K562 (cell line): ENCODE results near the gene SAMM50. TPM values are rescaled to one million over a fixed set of nuclear protein-coding genes. Genes with fewer than 3 reads are reported as not detected.

ENCODE experiments used
- ATAC-seq: fragments of 200-7000 bp; cut with Tn5 transposase; 3 replicates; pipeline ENCODE4 v1.9.1; 2020; ENCODE audit warnings: moderate library complexity
- BruUV-seq: library from RNA; stranded (reverse); fragments of 400-500 nt; replicated peaks from 2 replicates; lab custom pipeline; 2021; lab: Mats Ljungman, UMichigan
- CTCF ChIA-PET: fragments of 300-600 bp; formaldehyde crosslinking; extraction: SDS; loops from one replicate; lab custom pipeline; 2021; ENCODE audit warnings: low intra/inter-chr PET ratio; lab: Yijun Ruan, JAX
- POLR2A ChIA-PET: fragments of 300-600, 350-650 bp; sonication (Branson Sonifier 250); formaldehyde crosslinking; extraction: SDS; loops from one replicate; lab custom pipeline; 2021; ENCODE audit warnings: antibody characterized with exemption, inconsistent platforms; lab: Yijun Ruan, JAX
- DNase-seq, 4 experiments: peaks; one replicate each; pipeline versions ENCODE4 v3.0.0 to v3.0.0-alpha.2; 2011 to 2018; ENCODE audit warnings: low spot score in 3 of 4, mixed read lengths in 3 of 4; ENCODE audit errors: extremely low read depth in 1 of 4
- FAIRE-seq: peaks from 2 replicates; lab custom pipeline; 2011; peaks lifted over from hg19 to GRCh38; lab: Jason Lieb, UNC
- H2AFZ ChIP-seq: 2 replicates; pipeline ENCODE4 v1.6.0; 2011; ENCODE audit warnings: low read depth, low read length, control low read depth, inconsistent platforms
- H3K27ac ChIP-seq: fragments of 200-600 bp; 3 replicates; pipeline ENCODE4 v1.8.0; 2011; ENCODE audit warnings: low read depth, mild to moderate bottlenecking, control low read depth, inconsistent platforms, low read length, moderate library complexity, mixed read lengths; ENCODE audit errors: extremely low read depth
- H3K27me3 ChIP-seq, 2 experiments: fragments of 300-600 bp in 1 of 2; 2 replicates in 1 of 2; 3 replicates in 1 of 2; pipeline versions ENCODE4 v1.6.0 to v1.8.0; 2011; ENCODE audit warnings: inconsistent platforms in 2 of 2, low read length in 2 of 2, mild to moderate bottlenecking in 1 of 2, mixed read lengths in 1 of 2, moderate library complexity in 1 of 2; ENCODE audit not compliant: control insufficient read depth in 2 of 2, insufficient read depth in 2 of 2
- H3K36me3 ChIP-seq: fragments of 300-600 bp; 3 replicates; pipeline ENCODE4 v1.8.0; 2011; ENCODE audit warnings: mild to moderate bottlenecking, low read length, inconsistent platforms; ENCODE audit not compliant: control insufficient read depth, insufficient read depth
- H3K4me1 ChIP-seq, 2 experiments: fragments of 200-600 bp in 1 of 2; replicated peaks in 1 of 2; 2 replicates in 1 of 2; 3 replicates in 1 of 2; pipeline versions ENCODE4 v1.5.1 to v1.8.0; 2011; ENCODE audit warnings: inconsistent platforms in 2 of 2, low read length in 2 of 2, mild to moderate bottlenecking in 1 of 2, mixed read lengths in 1 of 2, moderate library complexity in 1 of 2; ENCODE audit not compliant: control insufficient read depth in 2 of 2, insufficient read depth in 2 of 2
- H3K4me2 ChIP-seq: 2 replicates; pipeline ENCODE4 v1.6.1; 2011; ENCODE audit warnings: low read length, control low read depth, inconsistent platforms, mixed read lengths; ENCODE audit not compliant: insufficient read depth
- H3K4me3 ChIP-seq: fragments of 200-600 bp; sonication (generic), shearing (Covaris generic); 2 replicates; pipeline ENCODE4 v1.5.1; 2016; ENCODE audit warnings: control low read depth, inconsistent platforms
- H3K79me2 ChIP-seq: fragments of 200-600 bp; 3 replicates; pipeline ENCODE4 v1.8.0; 2011; ENCODE audit warnings: low read length, inconsistent platforms; ENCODE audit not compliant: control insufficient read depth, insufficient read depth
- H3K9ac ChIP-seq, 2 experiments: 2 replicates each; pipeline versions ENCODE4 v1.6.0 to v1.6.1; 2011; ENCODE audit warnings: low read depth in 2 of 2, low read length in 2 of 2, control low read depth in 1 of 2, inconsistent platforms in 1 of 2, mild to moderate bottlenecking in 1 of 2, mixed read lengths in 1 of 2; ENCODE audit not compliant: insufficient read depth in 1 of 2
- H3K9me1 ChIP-seq: one replicate; pipeline ENCODE4 v1.6.0; 2011; ENCODE audit warnings: inconsistent platforms, mild to moderate bottlenecking, low read length, moderate library complexity; ENCODE audit not compliant: control insufficient read depth, insufficient read depth
- H3K9me3 ChIP-seq: replicated peaks from 2 replicates; pipeline ENCODE4 v1.5.1; 2011; ENCODE audit warnings: low read depth, low read length, inconsistent platforms; ENCODE audit not compliant: control insufficient read depth, insufficient read depth
- H4K20me1 ChIP-seq: replicated peaks from 2 replicates; pipeline ENCODE4 v1.6.1; 2011; ENCODE audit warnings: low read length, inconsistent platforms, mixed read lengths; ENCODE audit not compliant: control insufficient read depth, insufficient read depth
- BACH1 ChIP-seq: fragments of 200-800 bp; sonication (Bioruptor generic); IDR thresholded peaks from 2 replicates; pipeline ENCODE4 v1.6.1; 2016; ENCODE audit warnings: missing genetic modification characterization, missing compliant biosample characterization
- ELF1 ChIP-seq: fragments of 200-800 bp; sonication (Bioruptor generic); IDR thresholded peaks from 2 replicates; pipeline ENCODE4 v1.6.1; 2016; ENCODE audit warnings: missing genetic modification characterization, missing compliant biosample characterization
- ELF2 ChIP-seq: fragments of 250-450 bp; sonication (Bioruptor Pico); IDR thresholded peaks from 2 replicates; pipeline ENCODE4 v1.5.0; 2021; ENCODE audit warnings: mild to moderate bottlenecking
- MXI1 ChIP-seq: IDR thresholded peaks from 2 replicates; pipeline ENCODE4 v1.6.1; 2011; ENCODE audit warnings: low read depth, mild to moderate bottlenecking, improper control_type of control experiment, low read length
- MYBL2 ChIP-seq, 2 experiments: fragments of 450-650 bp in 1 of 2; sonication (generic) in 1 of 2; formaldehyde crosslinking in 1 of 2; IDR thresholded peaks; 2 replicates each; pipeline versions ENCODE4 v1.6.1 to v1.8.1; 2017 to 2022; ENCODE audit warnings: borderline replicate concordance in 1 of 2, inconsistent platforms in 1 of 2, low read depth in 1 of 2, mild to moderate bottlenecking in 1 of 2, missing genetic modification reagents in 1 of 2, moderate library complexity in 1 of 2
- NFIX ChIP-seq: fragments of 250-450 bp; sonication (Bioruptor Pico); IDR thresholded peaks from 2 replicates; pipeline ENCODE4 v1.4.0; 2020; ENCODE audit warnings: low read depth, mild to moderate bottlenecking, moderate library complexity
- POLR2A ChIP-seq: fragments of 450-650 bp; conservative IDR thresholded peaks from 2 replicates; pipeline ENCODE4 v1.6.1; 2016
- RBM15 ChIP-seq: fragments of 200-400 bp; formaldehyde crosslinking; IDR thresholded peaks from 2 replicates; pipeline ENCODE4 v1.6.1; 2018; ENCODE audit warnings: mild to moderate bottlenecking, low read length, moderate library complexity; ENCODE audit not compliant: insufficient read depth
- RCOR1 ChIP-seq, 2 experiments: IDR thresholded peaks; 2 replicates each; pipeline ENCODE4 v1.6.1; 2012; ENCODE audit warnings: low read depth in 2 of 2, low read length in 2 of 2, borderline replicate concordance in 1 of 2, improper control_type of control experiment in 1 of 2
- SMAD3 ChIP-seq: fragments of 450-650 bp; formaldehyde crosslinking; conservative IDR thresholded peaks from 2 replicates; pipeline ENCODE4 v1.4.0; 2020; ENCODE audit warnings: mild to moderate bottlenecking
- ZFP91 ChIP-seq: sonication (generic); formaldehyde crosslinking; IDR thresholded peaks from 2 replicates; pipeline ENCODE4 v1.8.0; 2022; ENCODE audit warnings: mild to moderate bottlenecking, missing genetic modification reagents
- ZNF12 ChIP-seq: sonication (generic); formaldehyde crosslinking; IDR thresholded peaks from 2 replicates; pipeline ENCODE4 v1.4.0; 2020; ENCODE audit warnings: mild to moderate bottlenecking, missing genetic modification reagents
- WGBS: fragments of 100-300 bp; shearing (Covaris generic); methylation state at CpG from one replicate; pipeline ENCODE4 v1.1.6; 2016; ENCODE audit warnings: low coverage, mixed read lengths; ENCODE audit not compliant: insufficient coverage; ENCODE audit errors: missing lambda C conversion rate; 5-methylcytosine and 5-hydroxymethylcytosine counted together
- in situ Hi-C: fragments of 300-500 bp; cut with MboI; formaldehyde crosslinking; loops from 4 replicates; pipeline ENCODE4 v1.15.0; 2018; ENCODE audit warnings: inconsistent platforms, mixed read lengths
- intact Hi-C: fragments of 100-400 bp; cut with micrococcal nuclease; formaldehyde crosslinking; loops from 2 replicates; pipeline ENCODE4 v1.14.2; 2022
- polyA plus RNA-seq, 8 experiments: library from polyadenylated mRNA; depleted of rRNA in 4 of 8; stranded (reverse) in 5 of 8; unstranded in 3 of 8; fragments of >200 nt; fragmentation: Nextera tagmentation in 2 of 8; fragmentation: Illumina TruSeq in 1 of 8; extraction: Ambion mirVana in 2 of 8; extraction: Trizol in 1 of 8; gene quantifications; 2 replicates each; pipeline versions ENCODE4 v1.2.1 to v1.2.3, GENCODE V29; 2011 to 2014; ENCODE audit warnings: inconsistent platforms in 1 of 8, missing spikeins in 1 of 8
- total RNA-seq, 7 experiments: library from RNA; depleted of rRNA in 6 of 7; stranded (reverse); fragments of >200 nt in 6 of 7; fragmentation: Illumina TruSeq in 2 of 7; extraction: Trizol in 2 of 7; gene quantifications; 2 replicates each; pipeline versions ENCODE4 v1.2.1 to v1.2.3, GENCODE V29; 2011 to 2021; ENCODE audit warnings: low replicate concordance in 1 of 7
- TF ChIP-seq, protein P1 (sequence below), 3 experiments: fragments of 200-800 bp in 1 of 3; sonication (Bioruptor generic) in 1 of 3; sonication (generic) in 1 of 3; formaldehyde crosslinking in 1 of 3; IDR thresholded peaks; 2 replicates each; pipeline versions ENCODE4 v1.6.1 to v1.8.0; 2016 to 2022; ENCODE audit warnings: mild to moderate bottlenecking in 2 of 3, missing compliant biosample characterization in 2 of 3, missing genetic modification characterization in 2 of 3, missing genetic modification reagents in 1 of 3
- TF ChIP-seq, protein P2 (sequence below): fragments of 250-450 bp; sonication (Bioruptor Pico); IDR thresholded peaks from 2 replicates; pipeline ENCODE4 v1.6.1; 2021; ENCODE audit warnings: mild to moderate bottlenecking

The SAMM50 gene
- total and polyA plus RNA-seq, 9 of the 15 experiments (the other 6 are each of a cell fraction or from before 2014, with no cell fraction given): 14.6 to 49.3 (median 38.1) TPM

GRCh38 chr22:44001521-44001920 is 46.3 kb downstream of the SAMM50 start (continued):
- TF ChIP-seq, protein P1, sequence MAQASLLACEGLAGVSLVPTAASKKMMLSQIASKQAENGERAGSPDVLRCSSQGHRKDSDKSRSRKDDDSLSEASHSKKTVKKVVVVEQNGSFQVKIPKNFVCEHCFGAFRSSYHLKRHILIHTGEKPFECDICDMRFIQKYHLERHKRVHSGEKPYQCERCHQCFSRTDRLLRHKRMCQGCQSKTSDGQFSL (CRISPR knock-in tag; IDR thresholded peaks at IDR 0.05): no peak
- TF ChIP-seq, protein P1 (tag; IDR thresholded peaks at IDR 0.05): no peak
- no peak for TF ChIP-seq ZNF12 (CRISPR knock-in tag)
- TF ChIP-seq, all 486 proteins: peak for 0

GRCh38 chr22:44002324-44002723 is 47.1 kb downstream of the SAMM50 start:
- DNase-seq: no peak
- Histone ChIP-seq H4K20me1 (no peaks in the 10 kb centered on the region), H3K27ac (no peak overlapping the region), H3K9me1 (no peaks in the 10 kb centered on the region), H3K27me3 (no peaks in the 10 kb centered on the region), H3K4me3 (no peak overlapping the region), H3K9me3 (no peaks in the 10 kb centered on the region), H3K36me3 (peaks cover 12% of the 10 kb centered on the region; the same call in 1 of the 3 replicates), H3K4me2 (no peak overlapping the region), H3K4me1 (peaks cover 7% of the 10 kb centered on the region in 2 experiments; a peak in 4 of 5 replicates), H3K79me2 (no peaks in the 10 kb centered on the region), H2AFZ (no peak overlapping the region), H3K9ac (no peak overlapping the region)
- POLR2A ChIA-PET: interaction anchor here (0.6 to 0.9 kb wide), 4 partner anchors 9 to 722 kb away, joined by 3 to 4 read pairs (median 4); no protein-coding TSS in a partner anchor
- ATAC-seq: no peak
- TF ChIP-seq ELF2 (CRISPR knock-in tag) (no peak), BACH1 (tag) (no peak), RBM15 (no peak), MXI1 (no peak), MYBL2 (IDR thresholded peaks at IDR 0.05; ENCODE audit: low read depth) (no peak), MYBL2 (CRISPR knock-in tag; IDR thresholded peaks at IDR 0.05; ENCODE audit: borderline replicate concordance) (no peak), POLR2A (no peak), RCOR1 (IDR thresholded peaks at IDR 0.05; ENCODE audit: borderline replicate concordance in 1 of 2, low read depth in 2 of 2, low read length in 2 of 2) (no peak), SMAD3 (CRISPR knock-in tag) (no peak), NFIX (CRISPR knock-in tag) (no peak), ZFP91 (CRISPR knock-in tag) (no peak), ELF1 (tag) (no peak)
- TF ChIP-seq, protein P2, sequence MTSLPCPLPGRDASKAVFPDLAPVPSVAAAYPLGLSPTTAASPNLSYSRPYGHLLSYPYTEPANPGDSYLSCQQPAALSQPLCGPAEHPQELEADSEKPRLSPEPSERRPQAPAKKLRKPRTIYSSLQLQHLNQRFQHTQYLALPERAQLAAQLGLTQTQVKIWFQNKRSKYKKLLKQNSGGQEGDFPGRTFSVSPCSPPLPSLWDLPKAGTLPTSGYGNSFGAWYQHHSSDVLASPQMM (CRISPR knock-in tag): no peak
- in situ Hi-C loops: loop anchor here (10.0 kb wide), 1 partner anchor 622 kb away; no protein-coding TSS in a partner anchor
- 81% methylated on average over 7 of the region's 11 CpGs for WGBS
- no TSS peak for BruUV-seq
- FAIRE-seq: no peak
- CTCF ChIA-PET: no interaction called here
- intact Hi-C loops: no loop called here
